GM12878 (cell line): ENCODE data around the gene TARBP2. TPM values are rescaled to one million over a fixed set of nuclear protein-coding genes. Genes with fewer than 3 reads are reported as not detected.
A peak's percentile ranks its signal among the peaks of the same experiment; 100 is the strongest.

Source experiments
- ATAC-seq: fragments of 200-7000 bp; cut with Tn5 transposase; 3 replicates; pipeline ENCODE4 v1.9.1; 2020; ENCODE audit warnings: mild to moderate bottlenecking, moderate library complexity
- BruUV-seq: library from RNA; stranded (reverse); fragments of 400-500 nt; replicated peaks from 2 replicates; lab custom pipeline; 2021; lab: Mats Ljungman, UMichigan
- CTCF ChIA-PET: fragments of 300-600 bp; sonication (Branson Sonifier 250); formaldehyde crosslinking; extraction: SDS; loops from one replicate; lab custom pipeline; 2021; ENCODE audit warnings: inconsistent platforms; lab: Yijun Ruan, JAX
- POLR2A ChIA-PET: fragments of 350-600 bp; formaldehyde crosslinking; extraction: SDS; loops from one replicate; lab custom pipeline; 2021; ENCODE audit warnings: inconsistent platforms; lab: Charles Lee
- RAD21 ChIA-PET: fragments of 300-600 bp; sonication (Branson Sonifier 250); formaldehyde crosslinking; loops from one replicate; lab custom pipeline; 2023; ENCODE audit warnings: antibody characterized with exemption; ENCODE audit not compliant: unreplicated experiment; lab: Charles Lee
- SMC1A ChIA-PET: fragments of 300-600 bp; sonication (Branson Sonifier 250); formaldehyde crosslinking; loops from one replicate; lab custom pipeline; 2023; ENCODE audit not compliant: unreplicated experiment, uncharacterized antibody; lab: Charles Lee
- DNase-seq: peaks from one replicate; pipeline ENCODE4 v3.0.0-alpha.2; 2011; ENCODE audit warnings: low read depth, low spot score
- FAIRE-seq: peaks from 3 replicates; lab custom pipeline; 2011; peaks lifted over from hg19 to GRCh38; lab: Jason Lieb, UNC
- H2AFZ ChIP-seq: 2 replicates; pipeline ENCODE4 v1.6.0; 2011; ENCODE audit warnings: low read depth, low read length, control low read depth; ENCODE audit not compliant: control insufficient read depth
- H3K27ac ChIP-seq: 2 replicates; pipeline ENCODE4 v1.5.1; 2011; ENCODE audit warnings: control low read depth; ENCODE audit not compliant: control insufficient read depth, insufficient read depth
- H3K27me3 ChIP-seq, 2 experiments: replicated peaks in 1 of 2; 2 replicates each; pipeline versions ENCODE4 v1.6.0 to v1.6.1; 2011; ENCODE audit warnings: low read length in 1 of 2; ENCODE audit not compliant: control insufficient read depth in 2 of 2, insufficient read depth in 2 of 2
- H3K36me3 ChIP-seq, 2 experiments: 2 replicates each; pipeline ENCODE4 v1.5.1; 2011; ENCODE audit warnings: low read length in 1 of 2; ENCODE audit not compliant: control insufficient read depth in 2 of 2, insufficient read depth in 2 of 2
- H3K4me1 ChIP-seq: 2 replicates; pipeline ENCODE4 v1.6.1; 2011; ENCODE audit warnings: mild to moderate bottlenecking, low read length, moderate library complexity, mixed read lengths; ENCODE audit not compliant: control insufficient read depth, insufficient read depth
- H3K4me2 ChIP-seq: 2 replicates; pipeline ENCODE4 v1.6.0; 2011; ENCODE audit warnings: control low read depth; ENCODE audit not compliant: control insufficient read depth, insufficient read depth
- H3K4me3 ChIP-seq: fragments of 200-600 bp; sonication (generic); 2 replicates; pipeline ENCODE4 v1.5.1; 2016
- H3K79me2 ChIP-seq: 2 replicates; pipeline ENCODE4 v1.6.0; 2011; ENCODE audit warnings: low read length; ENCODE audit not compliant: control insufficient read depth, insufficient read depth
- H3K9ac ChIP-seq: 2 replicates; pipeline ENCODE4 v1.8.0; 2011; ENCODE audit warnings: low read length, control low read depth, mixed read lengths; ENCODE audit not compliant: control insufficient read depth, insufficient read depth
- H3K9me3 ChIP-seq: replicated peaks from 3 replicates; pipeline ENCODE4 v1.5.1; 2011; ENCODE audit warnings: mild to moderate bottlenecking, low read length; ENCODE audit not compliant: control insufficient read depth, insufficient read depth
- H4K20me1 ChIP-seq: 2 replicates; pipeline ENCODE4 v1.6.0; 2011; ENCODE audit not compliant: control insufficient read depth, insufficient read depth
- BACH1 ChIP-seq: fragments of 450-650 bp; IDR thresholded peaks from 2 replicates; pipeline ENCODE4 v1.6.1; 2017; ENCODE audit warnings: mild to moderate bottlenecking, borderline replicate concordance
- CBFB ChIP-seq: IDR thresholded peaks from 2 replicates; pipeline ENCODE4 v1.6.1; 2016; ENCODE audit warnings: antibody characterized with exemption, low read depth
- CREM ChIP-seq: IDR thresholded peaks from 2 replicates; pipeline ENCODE4 v1.6.1; 2014; ENCODE audit warnings: antibody characterized with exemption, low read depth
- EED ChIP-seq: sonication (generic); IDR thresholded peaks from 2 replicates; pipeline ENCODE4 v1.6.1; 2016; ENCODE audit warnings: antibody characterized with exemption, low read depth
- HCFC1 ChIP-seq: fragments of 150-350 bp; IDR thresholded peaks from 2 replicates; pipeline ENCODE4 v1.6.1; 2014; ENCODE audit warnings: low read length
- MXI1 ChIP-seq: fragments of 150-350 bp; IDR thresholded peaks from 2 replicates; pipeline ENCODE4 v1.6.1; 2011; ENCODE audit warnings: low read depth, mild to moderate bottlenecking, inconsistent platforms, low read length, improper control_type of control experiment
- MYC ChIP-seq: IDR thresholded peaks from 2 replicates; pipeline ENCODE4 v1.6.1; 2011; ENCODE audit warnings: mild to moderate bottlenecking, low read length, moderate library complexity, inconsistent platforms; ENCODE audit not compliant: insufficient read depth, insufficient replicate concordance, insufficient read length, severe bottlenecking
- NR2C2 ChIP-seq: IDR thresholded peaks from 2 replicates; pipeline ENCODE4 v1.6.1; 2011; ENCODE audit warnings: borderline replicate concordance, low read depth; ENCODE audit not compliant: control insufficient read depth, insufficient read length
- POLR2A ChIP-seq: IDR thresholded peaks from 2 replicates; pipeline ENCODE4 v1.6.1; 2011; ENCODE audit warnings: low read depth, mild to moderate bottlenecking, low read length
- POLR2AphosphoS5 ChIP-seq: IDR thresholded peaks from 2 replicates; pipeline ENCODE4 v1.6.1; 2011; ENCODE audit warnings: mild to moderate bottlenecking, low read length, inconsistent platforms
- RUNX3 ChIP-seq: IDR thresholded peaks from 2 replicates; pipeline ENCODE4 v1.6.1; 2012; ENCODE audit warnings: low read length, inconsistent platforms
- STAT3 ChIP-seq: IDR thresholded peaks from 2 replicates; pipeline ENCODE4 v1.6.1; 2011; ENCODE audit warnings: low read depth, low read length, improper control_type of control experiment
- TAF1 ChIP-seq: IDR thresholded peaks from 2 replicates; pipeline ENCODE4 v1.6.1; 2011; ENCODE audit warnings: mild to moderate bottlenecking, low read depth, low read length, borderline replicate concordance
- WGBS: methylation state at CpG from one replicate; pipeline ENCODE4 v1.1.6; 2016; ENCODE audit warnings: low lambda C conversion rate; ENCODE audit not compliant: insufficient replicate concordance, insufficient coverage; ENCODE audit errors: missing lambda C conversion rate; 5-methylcytosine and 5-hydroxymethylcytosine counted together
- in situ Hi-C: fragments of 300-500 bp; cut with MboI; formaldehyde crosslinking; loops from 9 replicates; pipeline ENCODE4 v1.14.3; 2018; ENCODE audit warnings: mixed read lengths
- intact Hi-C: fragments of 100-400 bp; cut with micrococcal nuclease; formaldehyde crosslinking; loops from one replicate; pipeline ENCODE4 v1.14.2; 2022; ENCODE audit not compliant: unreplicated experiment
- polyA plus RNA-seq, 11 experiments: library from polyadenylated mRNA; depleted of rRNA in 4 of 11; unstranded in 6 of 11; stranded (reverse) in 5 of 11; fragments of >200 nt; fragmentation: Nextera tagmentation in 4 of 11; fragmentation: Illumina TruSeq in 1 of 11; extraction: Ambion mirVana in 4 of 11; extraction: Trizol in 1 of 11; gene quantifications; 1 replicate in 1 of 11; 2 replicates in 10 of 11; pipeline versions ENCODE4 v1.2.1 to v1.2.3, GENCODE V29; 2011 to 2016; ENCODE audit warnings: inconsistent platforms in 2 of 11, missing spikeins in 2 of 11, low read depth in 1 of 11
- total RNA-seq, 4 experiments: library from RNA; depleted of rRNA in 3 of 4; stranded (reverse); fragments of >200 nt in 3 of 4; fragmentation: Illumina TruSeq in 1 of 4; extraction: Trizol in 1 of 4; gene quantifications; 2 replicates each; pipeline versions ENCODE4 v1.2.1 to v1.2.3, GENCODE V29; 2013 to 2021
- TF ChIP-seq, protein P1 (sequence below): fragments of 450-650 bp; IDR thresholded peaks from 2 replicates; pipeline ENCODE4 v1.6.1; 2017; ENCODE audit warnings: mild to moderate bottlenecking, moderate library complexity
- TF ChIP-seq, protein P2 (sequence below): IDR thresholded peaks from 2 replicates; pipeline ENCODE4 v1.6.1; 2011; ENCODE audit warnings: low read depth, low read length, improper control_type of control experiment, borderline replicate concordance
- TF ChIP-seq, protein P3 (sequence below): fragments of 450-650 bp; conservative IDR thresholded peaks from 2 replicates; pipeline ENCODE4 v1.6.1; 2017; ENCODE audit warnings: mild to moderate bottlenecking, moderate library complexity

TARBP2 gene
- total and polyA plus RNA-seq, 10 of the 15 experiments (the other 5 are each of a cell fraction or from before 2014, with no cell fraction given), result 5.5 to 60.1 (median 36.8) TPM

DNA sequence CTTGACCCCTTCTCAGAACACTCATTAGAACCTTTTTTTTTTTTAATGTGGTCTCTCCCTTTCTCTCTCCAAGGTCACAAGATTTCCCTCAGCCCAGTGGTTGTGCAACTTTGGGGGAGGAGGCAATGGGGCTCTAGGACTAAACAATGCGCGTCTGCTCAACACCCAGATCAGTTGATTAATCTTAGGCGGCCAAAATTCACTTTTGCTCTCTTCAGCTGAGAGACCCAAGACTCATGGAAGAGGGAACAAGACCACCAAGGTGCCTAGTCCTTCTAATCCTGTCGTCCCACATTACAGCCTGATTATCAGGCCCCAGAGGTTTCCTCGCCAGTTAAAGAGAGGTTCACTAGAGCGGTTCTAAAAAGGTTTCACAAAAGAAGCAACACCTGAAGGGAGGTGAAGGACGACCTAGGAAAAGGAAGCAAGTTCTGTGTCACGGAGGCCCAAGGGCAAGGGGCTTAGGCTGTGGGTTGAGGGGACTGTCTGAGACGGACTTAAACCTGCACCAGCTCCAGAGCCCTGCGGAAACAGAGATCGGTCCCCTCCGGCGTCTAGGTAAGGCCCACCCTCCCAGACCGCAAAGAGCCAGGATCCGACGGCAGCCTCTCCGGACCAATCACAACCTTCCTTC is 824 bp upstream of the TARBP2 start:
- peak overlapping the region; percentile 69 for H3K9ac ChIP-seq
- H3K4me1 ChIP-seq, result peaks cover 13% of the 10 kb centered on the region
- H3K79me2 ChIP-seq, result peaks cover 11% of the 10 kb centered on the region
- peak overlapping the region; percentile 76 for H3K4me3 ChIP-seq
- DNase-seq (no peak), ATAC-seq (no peak; the same call in 2 of the 3 replicates), FAIRE-seq (no peak)
- POLR2A ChIA-PET, result interaction anchor here (0.5 to 2.4 kb wide), 17 partner anchors 8 to 254 kb away, joined by 3 to 18 read pairs (median 5); partner anchors contain the start of genes AAAS, ATF7, CISTR and PRR13
- CTCF ChIA-PET, result interaction anchor here (0.5 to 1.8 kb wide), 18 partner anchors 9 to 289 kb away, joined by 3 to 10 read pairs (median 6); partner anchors contain the start of genes AAAS and ATP5MC2
- WGBS, result under 1% methylated on average over 17 of the region's 17 CpGs
- H2AFZ ChIP-seq, result peak overlapping the region; percentile 83
- SMC1A ChIA-PET, result interaction anchor here (0.8 to 2.6 kb wide), 12 partner anchors 9 to 287 kb away, joined by 3 to 11 read pairs (median 4); partner anchors contain the start of genes MYG1 and SP1
- RAD21 ChIA-PET, result interaction anchor here (0.7 to 2.3 kb wide), 18 partner anchors 8 to 232 kb away, joined by 3 to 13 read pairs (median 5); partner anchors contain the start of genes AAAS, ATP5MC2, ESPL1 and SP1
- no peaks in the 10 kb centered on the region for H3K27me3 ChIP-seq
- H3K27ac ChIP-seq, result peak overlapping the region; percentile 82
- peak overlapping the region; percentile 81 for H3K4me2 ChIP-seq
- in situ Hi-C loops (no loop called here), intact Hi-C loops (loop anchor here (5.0 kb wide), 1 partner anchor 48 kb away; the partner anchor contains the start of gene PCBP2)
- peaks cover 0 to 4% of the 10 kb centered on the region in 2 experiments; a peak in 1 of 4 replicates for H3K36me3 ChIP-seq
- no peaks in the 10 kb centered on the region for H4K20me1 ChIP-seq
- no peaks in the 10 kb centered on the region for H3K9me3 ChIP-seq
- TSS peak; percentile 85 for BruUV-seq
- TF ChIP-seq NR2C2 (no peak), BACH1 (peak; percentile 30; the same call in 1 of the 2 replicates), STAT3 (no peak), TAF1 (0 out of 2 replicates have a peak, but pooled peaks have one; percentile 35), POLR2A (peak; percentile 70), CBFB (peak; percentile 75; the same call in 1 of the 2 replicates), MYC (no peak), HCFC1 (no peak), POLR2AphosphoS5 (peak; percentile 76), EED (0 out of 2 replicates have a peak, but pooled peaks have one; percentile 5), RUNX3 (peak; percentile 85), CREM (no peak), MXI1 (peak; percentile 39; the same call in 1 of the 2 replicates)
- TF ChIP-seq, protein P1, sequence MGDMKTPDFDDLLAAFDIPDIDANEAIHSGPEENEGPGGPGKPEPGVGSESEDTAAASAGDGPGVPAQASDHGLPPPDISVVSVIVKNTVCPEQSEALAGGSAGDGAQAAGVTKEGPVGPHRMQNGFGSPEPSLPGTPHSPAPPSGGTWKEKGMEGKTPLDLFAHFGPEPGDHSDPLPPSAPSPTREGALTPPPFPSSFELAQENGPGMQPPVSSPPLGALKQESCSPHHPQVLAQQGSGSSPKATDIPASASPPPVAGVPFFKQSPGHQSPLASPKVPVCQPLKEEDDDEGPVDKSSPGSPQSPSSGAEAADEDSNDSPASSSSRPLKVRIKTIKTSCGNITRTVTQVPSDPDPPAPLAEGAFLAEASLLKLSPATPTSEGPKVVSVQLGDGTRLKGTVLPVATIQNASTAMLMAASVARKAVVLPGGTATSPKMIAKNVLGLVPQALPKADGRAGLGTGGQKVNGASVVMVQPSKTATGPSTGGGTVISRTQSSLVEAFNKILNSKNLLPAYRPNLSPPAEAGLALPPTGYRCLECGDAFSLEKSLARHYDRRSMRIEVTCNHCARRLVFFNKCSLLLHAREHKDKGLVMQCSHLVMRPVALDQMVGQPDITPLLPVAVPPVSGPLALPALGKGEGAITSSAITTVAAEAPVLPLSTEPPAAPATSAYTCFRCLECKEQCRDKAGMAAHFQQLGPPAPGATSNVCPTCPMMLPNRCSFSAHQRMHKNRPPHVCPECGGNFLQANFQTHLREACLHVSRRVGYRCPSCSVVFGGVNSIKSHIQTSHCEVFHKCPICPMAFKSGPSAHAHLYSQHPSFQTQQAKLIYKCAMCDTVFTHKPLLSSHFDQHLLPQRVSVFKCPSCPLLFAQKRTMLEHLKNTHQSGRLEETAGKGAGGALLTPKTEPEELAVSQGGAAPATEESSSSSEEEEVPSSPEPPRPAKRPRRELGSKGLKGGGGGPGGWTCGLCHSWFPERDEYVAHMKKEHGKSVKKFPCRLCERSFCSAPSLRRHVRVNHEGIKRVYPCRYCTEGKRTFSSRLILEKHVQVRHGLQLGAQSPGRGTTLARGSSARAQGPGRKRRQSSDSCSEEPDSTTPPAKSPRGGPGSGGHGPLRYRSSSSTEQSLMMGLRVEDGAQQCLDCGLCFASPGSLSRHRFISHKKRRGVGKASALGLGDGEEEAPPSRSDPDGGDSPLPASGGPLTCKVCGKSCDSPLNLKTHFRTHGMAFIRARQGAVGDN, result peak; percentile 4; the same call in 1 of the 2 replicates
- TF ChIP-seq, protein P2, sequence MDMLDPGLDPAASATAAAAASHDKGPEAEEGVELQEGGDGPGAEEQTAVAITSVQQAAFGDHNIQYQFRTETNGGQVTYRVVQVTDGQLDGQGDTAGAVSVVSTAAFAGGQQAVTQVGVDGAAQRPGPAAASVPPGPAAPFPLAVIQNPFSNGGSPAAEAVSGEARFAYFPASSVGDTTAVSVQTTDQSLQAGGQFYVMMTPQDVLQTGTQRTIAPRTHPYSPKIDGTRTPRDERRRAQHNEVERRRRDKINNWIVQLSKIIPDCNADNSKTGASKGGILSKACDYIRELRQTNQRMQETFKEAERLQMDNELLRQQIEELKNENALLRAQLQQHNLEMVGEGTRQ, result no peak
- TF ChIP-seq, protein P3, sequence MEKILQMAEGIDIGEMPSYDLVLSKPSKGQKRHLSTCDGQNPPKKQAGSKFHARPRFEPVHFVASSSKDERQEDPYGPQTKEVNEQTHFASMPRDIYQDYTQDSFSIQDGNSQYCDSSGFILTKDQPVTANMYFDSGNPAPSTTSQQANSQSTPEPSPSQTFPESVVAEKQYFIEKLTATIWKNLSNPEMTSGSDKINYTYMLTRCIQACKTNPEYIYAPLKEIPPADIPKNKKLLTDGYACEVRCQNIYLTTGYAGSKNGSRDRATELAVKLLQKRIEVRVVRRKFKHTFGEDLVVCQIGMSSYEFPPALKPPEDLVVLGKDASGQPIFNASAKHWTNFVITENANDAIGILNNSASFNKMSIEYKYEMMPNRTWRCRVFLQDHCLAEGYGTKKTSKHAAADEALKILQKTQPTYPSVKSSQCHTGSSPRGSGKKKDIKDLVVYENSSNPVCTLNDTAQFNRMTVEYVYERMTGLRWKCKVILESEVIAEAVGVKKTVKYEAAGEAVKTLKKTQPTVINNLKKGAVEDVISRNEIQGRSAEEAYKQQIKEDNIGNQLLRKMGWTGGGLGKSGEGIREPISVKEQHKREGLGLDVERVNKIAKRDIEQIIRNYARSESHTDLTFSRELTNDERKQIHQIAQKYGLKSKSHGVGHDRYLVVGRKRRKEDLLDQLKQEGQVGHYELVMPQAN, result 0 out of 2 replicates have a peak, but pooled peaks have one; percentile 51
